SK-N-SH (cell line): ENCODE results near the gene TMEM63C.

Experiments
- CTCF ChIP-seq: fragments of 200-600 bp; sonication (generic); IDR thresholded peaks from 2 replicates; pipeline ENCODE4 v1.6.1; 2017; ENCODE audit warnings: antibody characterized with exemption, mild to moderate bottlenecking, moderate library complexity
- FOXM1 ChIP-seq: IDR thresholded peaks from 2 replicates; pipeline ENCODE4 v1.4.0; 2012; ENCODE audit warnings: low read depth, mild to moderate bottlenecking
- MEF2A ChIP-seq: IDR thresholded peaks from 2 replicates; pipeline ENCODE4 v1.4.0; 2012; ENCODE audit warnings: low read depth, borderline replicate concordance
- PBX3 ChIP-seq: IDR thresholded peaks from 2 replicates; pipeline ENCODE4; 2012
- RCOR1 ChIP-seq: fragments of 150-350 bp; IDR thresholded peaks from 2 replicates; pipeline ENCODE4 v1.6.1; 2017; ENCODE audit warnings: antibody characterized with exemption, low read length
- REST ChIP-seq: IDR thresholded peaks from 2 replicates; pipeline ENCODE4 v1.6.1; 2012; ENCODE audit warnings: mild to moderate bottlenecking, low read depth, low read length, moderate library complexity
- RFX5 ChIP-seq: IDR thresholded peaks from 2 replicates; pipeline ENCODE4 v1.6.1; 2012; ENCODE audit warnings: mild to moderate bottlenecking, improper control_type of control experiment, low read length
- TAF1 ChIP-seq: IDR thresholded peaks from 2 replicates; pipeline ENCODE4 v1.6.1; 2012; ENCODE audit warnings: low read depth, mild to moderate bottlenecking, low read length, moderate library complexity, borderline replicate concordance
- TEAD4 ChIP-seq: IDR thresholded peaks from 2 replicates; pipeline ENCODE4 v1.4.0; 2012; ENCODE audit warnings: mild to moderate bottlenecking, borderline replicate concordance; ENCODE audit not compliant: insufficient read depth
- USF1 ChIP-seq: IDR thresholded peaks from 2 replicates; pipeline ENCODE4 v1.4.0; 2012; ENCODE audit warnings: low read depth, borderline replicate concordance

- TF ChIP-seq TEAD4: no peak
- no peak for TF ChIP-seq REST
- no peak for TF ChIP-seq RFX5
- no peak for TF ChIP-seq CTCF
- TF ChIP-seq RCOR1: no peak
- no peak for TF ChIP-seq USF1
- TF ChIP-seq TAF1: no peak
- no peak for TF ChIP-seq PBX3
- no peak for TF ChIP-seq FOXM1
- no peak for TF ChIP-seq MEF2A
Observed at GRCh38 chr14:77157740-77158139, 23.9 kb upstream of the TMEM63C start.
